IPS DF 4.7 (cell line): ENCODE data around the gene KREMEN2.

Experiments
- DNase-seq: peaks from one replicate; pipeline ENCODE4 v3.0.0-alpha.2; 2013; ENCODE audit warnings: low spot score; ENCODE audit errors: extremely low read depth

Gene KREMEN2

DNA sequence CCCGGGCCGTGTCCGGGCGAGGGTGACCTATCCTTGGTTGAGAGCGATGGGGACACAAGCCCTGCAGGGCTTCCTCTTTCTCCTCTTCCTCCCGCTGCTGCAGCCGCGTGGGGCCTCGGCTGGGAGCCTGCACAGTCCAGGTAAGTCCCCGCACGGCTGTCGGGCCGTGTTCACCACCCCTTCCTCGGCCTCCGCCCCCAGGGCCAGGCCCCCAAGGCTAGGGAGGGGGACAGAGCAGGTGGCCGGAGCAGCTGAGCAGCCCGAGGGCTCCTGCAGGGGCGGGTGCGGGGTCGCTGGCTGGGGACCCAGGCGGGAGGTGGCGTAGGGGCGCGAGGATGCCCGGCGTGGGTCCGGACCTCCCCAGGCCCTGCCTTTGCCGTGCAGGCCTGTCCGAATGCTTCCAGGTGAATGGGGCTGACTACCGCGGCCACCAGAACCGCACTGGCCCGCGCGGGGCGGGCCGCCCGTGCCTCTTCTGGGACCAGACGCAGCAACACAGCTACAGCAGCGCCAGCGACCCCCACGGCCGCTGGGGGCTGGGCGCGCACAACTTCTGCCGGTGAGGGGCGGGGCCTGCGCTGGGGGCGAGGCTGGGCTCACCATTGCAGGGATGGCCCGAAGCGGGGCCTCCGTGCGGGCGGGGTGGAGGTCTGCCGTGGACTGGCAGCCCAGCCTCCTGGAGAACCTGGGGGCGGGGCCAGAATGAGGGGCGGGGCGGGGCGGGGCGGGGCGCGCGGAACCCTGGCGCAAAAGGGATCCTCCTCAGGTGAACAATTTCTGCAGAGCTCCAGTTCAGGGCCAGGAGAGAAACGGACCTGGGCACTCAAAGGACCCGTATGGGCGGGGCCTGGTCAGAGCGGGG, 631 bp downstream of the KREMEN2 start:
- no peak for DNase-seq

DNA sequence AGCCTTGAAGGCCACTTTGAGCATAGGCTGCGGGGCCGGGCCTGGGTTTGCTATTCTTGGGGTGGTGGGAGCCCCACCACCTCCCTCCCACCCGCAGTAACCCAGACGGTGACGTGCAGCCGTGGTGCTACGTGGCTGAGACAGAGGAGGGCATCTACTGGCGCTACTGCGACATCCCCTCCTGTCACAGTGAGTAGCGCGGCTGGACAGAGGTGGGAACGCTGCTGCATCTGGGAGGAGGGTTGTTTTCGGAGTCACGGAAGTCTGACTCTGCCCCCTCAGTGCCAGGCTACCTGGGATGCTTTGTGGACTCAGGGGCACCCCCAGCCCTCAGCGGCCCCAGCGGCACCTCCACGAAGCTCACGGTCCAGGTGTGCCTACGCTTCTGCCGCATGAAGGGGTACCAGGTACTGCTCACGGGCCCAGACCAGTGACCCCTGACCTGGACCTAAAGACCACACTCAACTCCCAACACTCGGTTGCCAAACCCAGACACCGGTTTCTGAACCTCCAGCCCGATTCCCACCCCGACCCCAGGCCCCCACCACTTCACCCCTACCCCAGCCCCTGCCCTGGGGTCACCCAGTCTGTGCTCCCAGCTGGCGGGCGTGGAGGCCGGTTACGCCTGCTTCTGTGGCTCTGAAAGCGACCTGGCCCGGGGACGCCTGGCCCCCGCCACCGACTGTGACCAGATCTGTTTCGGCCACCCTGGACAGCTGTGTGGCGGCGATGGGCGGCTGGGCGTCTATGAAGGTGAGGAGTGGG, 2.1 kb downstream of the KREMEN2 start:
- no peak for DNase-seq

DNA sequence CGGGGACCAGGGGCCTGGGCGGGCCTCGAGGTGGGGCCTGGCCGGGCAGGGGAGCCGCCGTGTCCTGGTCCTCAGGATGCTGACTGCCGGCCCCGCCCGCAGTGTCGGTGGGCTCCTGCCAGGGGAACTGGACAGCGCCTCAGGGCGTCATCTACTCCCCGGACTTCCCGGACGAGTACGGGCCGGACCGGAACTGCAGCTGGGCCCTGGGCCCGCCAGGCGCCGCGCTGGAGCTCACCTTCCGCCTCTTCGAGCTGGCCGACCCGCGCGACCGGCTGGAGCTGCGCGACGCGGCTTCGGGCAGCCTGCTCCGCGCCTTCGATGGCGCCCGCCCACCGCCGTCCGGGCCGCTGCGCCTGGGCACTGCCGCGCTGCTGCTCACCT, 2.7 kb downstream of the KREMEN2 start:
- no peak for DNase-seq

DNA sequence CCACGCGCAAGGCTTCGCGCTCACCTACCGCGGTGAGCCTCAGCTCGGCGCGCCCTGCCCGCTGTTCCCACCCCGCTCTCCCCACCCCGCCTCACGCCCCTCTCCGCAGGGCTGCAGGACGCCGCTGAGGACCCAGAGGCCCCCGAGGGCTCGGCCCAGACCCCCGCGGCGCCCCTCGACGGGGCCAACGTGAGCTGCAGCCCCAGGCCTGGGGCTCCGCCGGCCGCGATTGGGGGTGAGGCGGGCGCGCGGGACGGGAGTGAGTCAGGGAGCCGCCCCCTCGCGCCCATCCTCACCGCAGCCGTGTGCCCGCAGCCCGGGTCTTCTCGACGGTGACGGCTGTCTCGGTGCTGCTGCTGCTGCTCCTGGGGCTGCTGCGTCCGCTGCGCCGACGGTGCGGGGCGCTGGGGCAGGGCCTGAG, 3.1 kb downstream of the KREMEN2 start:
- DNase-seq: no peak

DNA sequence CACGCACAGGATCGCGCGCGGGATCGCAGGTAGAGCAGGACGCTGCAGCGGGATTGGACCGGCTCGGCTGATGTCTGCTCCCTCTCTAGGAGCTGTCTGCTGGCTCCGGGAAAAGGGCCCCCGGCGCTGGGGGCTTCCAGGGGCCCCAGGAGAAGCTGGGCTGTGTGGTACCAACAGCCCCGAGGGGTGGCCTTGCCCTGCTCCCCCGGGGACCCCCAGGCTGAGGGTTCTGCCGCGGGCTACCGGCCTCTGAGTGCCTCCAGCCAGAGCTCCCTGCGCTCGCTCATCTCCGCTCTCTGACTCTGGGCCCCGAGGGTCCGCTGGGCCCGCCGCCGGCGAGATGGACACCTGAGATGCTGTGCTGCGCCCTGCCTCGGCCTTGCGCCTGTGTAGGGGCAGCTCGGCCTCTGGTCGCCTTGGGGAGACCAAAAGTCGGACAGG, 3.7 kb downstream of the KREMEN2 start:
- no peak for DNase-seq

DNA sequence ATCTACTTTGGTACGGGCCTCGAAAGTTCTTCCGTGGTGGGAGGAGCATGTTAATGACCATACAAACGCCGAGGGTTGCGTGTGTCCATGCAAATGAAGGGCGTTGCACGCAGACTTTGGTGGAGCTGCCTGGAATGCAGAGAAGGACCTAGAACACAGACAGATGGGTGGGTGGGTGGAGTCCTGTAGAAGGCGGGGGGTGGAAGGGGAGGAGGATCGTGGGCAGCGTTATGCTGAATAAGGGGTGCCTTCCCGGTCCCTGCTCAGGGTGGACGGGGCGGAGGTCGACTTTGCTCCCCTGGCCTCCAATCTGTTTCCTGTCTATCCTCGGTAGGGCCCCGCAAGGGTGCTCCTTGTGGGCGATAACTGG, 4.3 kb downstream of the KREMEN2 start:
- no peak for DNase-seq

DNA sequence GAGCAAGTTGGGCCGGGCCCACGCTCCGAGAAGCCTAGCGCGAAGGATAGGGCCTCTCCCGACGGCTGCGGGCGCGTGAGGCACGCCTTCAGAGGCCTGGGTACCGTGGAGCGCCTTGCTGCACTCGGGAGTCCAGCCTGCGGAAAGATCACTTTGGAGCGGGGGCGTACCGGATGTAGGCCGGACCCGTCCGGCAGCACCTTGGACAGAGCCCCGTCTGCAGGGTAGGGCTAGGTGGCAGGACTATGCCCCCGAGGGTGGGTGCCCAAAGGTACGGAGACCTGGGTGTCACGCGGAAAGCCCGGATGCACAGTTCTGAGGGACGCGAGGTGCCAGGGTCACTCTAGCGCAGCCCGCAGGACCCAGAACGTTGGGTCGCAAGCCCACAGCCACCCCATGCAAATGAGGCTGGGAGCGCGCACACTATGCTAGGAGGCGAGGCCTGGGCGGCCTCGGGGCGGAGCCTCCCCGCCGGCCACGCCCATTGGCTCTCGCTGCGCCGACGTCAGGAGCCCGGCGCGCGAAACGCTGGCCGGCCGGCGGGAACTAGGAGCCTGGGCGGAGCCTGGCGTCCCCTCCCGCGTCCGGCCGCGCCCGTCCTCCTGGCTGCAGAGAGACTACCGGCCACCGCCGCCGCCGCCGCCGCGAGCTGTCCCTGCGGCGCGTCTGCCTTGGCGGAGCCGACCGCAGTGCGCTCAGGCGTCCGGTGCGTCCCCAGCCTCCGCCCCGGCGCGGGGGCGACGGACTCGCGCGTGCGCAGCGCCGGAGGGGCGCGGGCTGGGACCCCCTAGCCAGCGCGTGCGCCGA, 4.9 kb downstream of the KREMEN2 start, which contains the start of gene PAQR4:
PAQR4 (plus strand) TSS at position 611 of the 807 bp plus-strand sequence. CDS start 327 bp downstream, outside the sequence.
- DNase-seq: no peak

DNA sequence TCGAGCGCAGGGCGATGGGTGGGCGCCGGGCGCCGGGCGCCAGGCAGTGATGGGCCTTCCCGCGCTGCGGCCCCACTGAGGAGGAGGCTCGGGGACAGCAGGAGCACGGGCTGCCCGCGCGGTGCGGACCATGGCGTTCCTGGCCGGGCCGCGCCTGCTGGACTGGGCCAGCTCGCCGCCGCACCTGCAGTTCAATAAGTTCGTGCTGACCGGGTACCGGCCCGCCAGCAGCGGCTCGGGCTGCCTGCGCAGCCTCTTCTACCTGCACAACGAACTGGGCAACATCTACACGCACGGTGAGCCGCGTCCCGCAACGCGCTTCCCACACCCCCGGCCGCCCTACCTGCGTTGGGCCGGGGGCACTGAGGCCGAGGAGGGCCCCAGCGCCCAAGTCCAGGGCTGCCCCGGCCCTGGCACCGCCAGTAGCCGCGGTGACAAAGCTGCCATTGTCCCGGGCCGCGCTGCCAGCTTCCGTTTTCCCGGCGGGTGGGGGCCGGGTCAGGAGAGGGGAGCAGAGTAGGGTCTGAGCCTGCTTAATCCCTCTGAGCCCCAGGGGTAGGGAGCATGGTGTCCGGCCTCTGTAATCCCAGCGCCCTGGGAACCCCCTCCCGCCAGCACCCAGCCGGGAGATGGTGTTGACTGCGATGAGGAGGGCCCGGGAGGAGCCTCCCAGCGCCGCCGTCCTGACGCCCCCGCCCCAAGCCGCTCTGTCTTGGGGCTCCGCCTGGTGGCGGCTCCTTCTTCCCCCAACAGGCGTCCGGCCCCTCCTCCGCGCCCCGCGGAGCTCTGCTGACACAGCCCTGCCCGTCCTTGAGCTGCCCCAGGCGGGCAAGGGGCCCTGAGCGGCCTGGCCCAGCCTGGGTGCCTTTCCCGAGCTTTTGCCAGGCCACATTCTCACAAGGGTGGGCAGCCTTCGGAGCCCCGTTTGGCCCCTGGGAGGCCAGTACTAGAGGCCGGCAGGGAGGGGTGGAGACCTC, 5.8 kb downstream of the KREMEN2 start:
- no peak for DNase-seq

DNA sequence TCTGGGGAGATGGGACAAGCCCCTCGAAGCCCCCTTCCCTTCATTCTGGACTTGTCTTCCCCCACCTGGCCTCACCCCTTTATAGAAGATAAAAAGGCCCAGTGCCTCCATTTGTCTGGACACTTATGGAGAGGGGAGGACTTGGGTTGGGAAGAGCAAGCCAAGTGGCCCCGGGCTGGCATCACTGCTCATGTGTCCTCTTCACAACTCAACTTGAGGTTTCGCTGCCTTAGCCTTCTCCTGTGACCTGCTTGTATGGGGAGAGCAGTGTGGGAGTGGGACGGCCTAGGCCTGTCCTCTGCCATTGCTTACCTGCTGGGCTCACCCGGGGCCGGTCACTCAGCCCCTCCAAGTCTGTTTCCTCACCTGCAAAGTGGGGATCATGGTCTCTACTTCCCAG, 6.5 kb downstream of the KREMEN2 start:
- no peak for DNase-seq

DNA sequence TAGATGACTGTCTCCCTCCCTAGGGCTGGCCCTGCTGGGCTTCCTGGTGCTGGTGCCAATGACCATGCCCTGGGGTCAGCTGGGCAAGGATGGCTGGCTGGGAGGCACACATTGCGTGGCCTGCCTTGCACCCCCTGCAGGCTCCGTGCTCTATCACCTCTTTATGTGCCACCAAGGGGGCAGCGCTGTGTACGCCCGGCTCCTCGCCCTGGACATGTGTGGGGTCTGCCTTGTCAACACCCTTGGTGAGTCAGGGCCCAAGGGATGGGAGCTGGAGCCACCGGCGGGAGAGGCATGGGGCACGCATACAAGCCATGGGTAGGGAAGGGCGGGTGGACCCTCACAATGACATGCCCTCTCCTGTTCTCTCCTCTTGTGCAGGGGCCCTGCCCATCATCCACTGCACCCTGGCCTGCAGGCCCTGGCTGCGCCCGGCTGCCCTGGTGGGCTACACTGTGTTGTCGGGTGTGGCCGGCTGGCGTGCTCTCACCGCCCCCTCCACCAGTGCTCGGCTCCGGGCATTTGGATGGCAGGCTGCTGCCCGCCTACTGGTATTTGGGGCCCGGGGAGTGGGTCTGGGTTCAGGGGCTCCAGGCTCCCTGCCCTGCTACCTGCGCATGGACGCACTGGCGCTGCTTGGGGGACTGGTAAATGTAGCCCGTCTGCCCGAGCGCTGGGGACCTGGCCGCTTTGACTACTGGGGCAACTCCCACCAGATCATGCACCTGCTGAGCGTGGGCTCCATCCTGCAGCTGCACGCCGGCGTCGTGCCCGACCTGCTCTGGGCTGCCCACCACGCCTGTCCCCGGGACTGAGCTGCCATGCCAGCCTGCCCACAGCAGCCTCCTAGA, 7.3 kb downstream of the KREMEN2 start:
- no peak for DNase-seq

DNA sequence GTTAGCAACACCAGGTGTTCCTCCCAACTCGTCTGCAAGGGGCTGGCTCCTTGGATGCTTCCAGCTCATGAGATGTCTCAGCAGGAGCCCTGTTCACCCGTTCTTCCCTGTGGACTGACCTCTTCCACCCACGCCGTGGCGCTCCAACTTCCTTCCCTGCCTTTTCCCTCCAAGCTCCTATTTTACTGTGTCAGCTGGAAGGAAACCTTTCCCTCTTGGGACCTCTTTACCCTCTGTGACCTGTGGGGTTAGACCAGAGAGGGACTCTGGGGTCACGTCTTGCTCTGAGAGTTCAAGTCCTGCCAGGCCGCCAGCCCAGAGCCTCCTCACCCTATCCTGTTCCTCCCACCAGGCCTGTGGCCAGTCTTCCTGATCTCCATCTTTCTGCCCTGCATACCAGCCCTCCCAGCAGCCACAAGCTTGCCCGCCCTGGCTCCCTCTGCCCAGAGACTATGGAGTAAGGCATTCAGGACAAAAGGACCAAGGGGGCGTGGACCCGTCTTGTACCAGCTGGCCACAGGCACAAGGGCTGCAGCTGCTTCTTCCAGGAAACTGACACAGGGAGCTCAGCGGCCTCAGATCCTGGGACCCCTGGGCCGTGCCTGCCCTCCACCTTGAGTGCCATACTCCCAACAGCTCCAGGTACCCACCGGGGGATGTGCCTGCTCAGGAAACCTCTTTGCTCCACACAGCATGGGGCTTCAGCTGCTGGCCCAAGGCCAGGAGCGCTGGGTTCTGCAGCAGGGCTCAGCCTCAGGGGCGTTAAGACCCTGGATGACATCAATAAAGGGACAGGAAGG, 8.1 kb downstream of the KREMEN2 start:
- DNase-seq: no peak

DNA sequence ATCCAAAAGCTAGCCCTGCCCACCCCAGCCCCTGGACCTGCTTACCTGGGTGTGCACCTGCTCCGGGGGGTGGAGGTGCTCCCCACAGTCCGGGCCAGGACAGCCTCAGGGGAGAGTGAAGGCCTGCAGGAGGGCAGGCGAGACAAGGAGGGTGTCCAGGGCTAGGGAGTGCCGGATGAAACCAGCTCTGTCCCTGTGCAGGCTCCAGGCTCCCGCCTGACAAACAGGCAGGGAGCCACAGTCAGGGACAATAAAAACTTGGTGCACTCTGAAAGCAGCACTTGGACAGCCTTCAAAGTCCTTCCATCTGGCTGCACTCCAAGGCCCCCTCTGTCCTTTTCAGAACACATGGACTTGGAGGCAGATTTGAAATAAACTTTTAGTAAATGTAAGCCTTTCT, 9.0 kb downstream of the KREMEN2 start:
- no peak for DNase-seq

DNA sequence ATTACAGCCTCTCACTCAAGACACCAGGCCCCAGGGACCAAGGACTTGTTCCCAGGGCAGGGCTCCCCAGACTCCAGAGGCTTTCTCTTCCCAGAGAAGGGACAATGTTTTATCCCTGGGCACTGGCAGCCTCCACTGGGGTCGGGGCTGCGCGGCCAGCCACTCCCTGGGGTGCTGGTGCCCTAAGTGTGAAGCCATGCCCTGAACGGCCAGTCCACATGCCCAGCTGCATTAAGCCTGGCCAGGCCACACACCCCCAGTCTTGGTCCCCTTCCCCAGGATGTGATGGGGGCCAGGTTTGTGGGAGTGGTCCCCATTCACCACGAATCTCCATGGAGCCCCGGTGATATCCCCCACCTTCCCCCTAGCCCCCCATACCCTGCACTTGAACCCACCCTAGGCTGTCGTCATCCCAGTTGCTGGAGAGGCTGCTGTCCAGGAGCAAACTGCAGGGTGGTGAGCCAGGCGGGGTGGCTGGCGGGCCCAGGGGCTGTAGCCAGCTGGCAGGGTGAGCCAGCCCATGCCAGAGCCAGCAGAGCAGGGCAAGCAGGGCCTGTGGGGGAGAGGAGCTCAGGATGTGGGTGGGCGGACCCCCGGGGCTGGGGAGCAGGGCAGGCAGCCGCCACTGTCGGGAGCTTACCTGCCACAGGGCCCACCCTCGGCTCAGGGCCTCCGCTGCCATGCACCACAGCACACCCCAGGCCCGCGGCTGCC, 9.7 kb downstream of the KREMEN2 start:
- no peak for DNase-seq

DNA sequence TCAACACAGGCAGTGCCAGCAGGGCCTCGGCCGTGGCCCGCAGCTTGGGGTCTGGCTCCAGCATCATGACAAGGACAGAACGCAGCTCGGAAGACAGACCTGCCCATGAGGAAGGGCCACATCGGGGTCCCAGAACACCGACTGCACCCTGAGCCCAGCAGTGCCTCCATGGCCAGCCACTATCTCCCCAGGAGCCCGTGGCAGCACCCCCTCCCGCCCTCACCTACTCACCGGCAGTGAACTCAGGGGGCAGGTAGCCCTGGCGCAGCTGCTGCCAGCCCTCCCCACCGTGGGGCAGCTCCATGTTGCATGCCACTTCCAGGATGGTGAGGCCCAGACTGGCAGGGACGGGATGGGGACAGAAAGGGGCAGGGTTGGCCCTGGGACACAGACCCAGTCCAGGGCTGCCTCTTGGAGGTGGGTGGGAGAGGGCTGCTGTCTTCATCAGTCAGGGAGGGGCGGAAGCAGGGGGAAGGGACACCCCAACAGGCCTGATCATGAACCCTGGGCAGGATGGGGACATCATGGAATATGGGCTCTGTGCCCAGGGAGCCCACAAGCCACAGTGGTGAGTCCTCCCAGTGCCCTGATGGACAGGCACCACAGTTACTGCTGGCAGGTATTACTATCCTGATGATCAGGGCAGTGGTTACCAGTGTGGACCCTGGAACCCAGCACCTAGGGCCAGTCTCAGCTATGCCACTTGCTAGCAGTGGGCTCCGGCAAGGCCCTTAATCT, 10.4 kb downstream of the KREMEN2 start:
- DNase-seq: no peak

DNA sequence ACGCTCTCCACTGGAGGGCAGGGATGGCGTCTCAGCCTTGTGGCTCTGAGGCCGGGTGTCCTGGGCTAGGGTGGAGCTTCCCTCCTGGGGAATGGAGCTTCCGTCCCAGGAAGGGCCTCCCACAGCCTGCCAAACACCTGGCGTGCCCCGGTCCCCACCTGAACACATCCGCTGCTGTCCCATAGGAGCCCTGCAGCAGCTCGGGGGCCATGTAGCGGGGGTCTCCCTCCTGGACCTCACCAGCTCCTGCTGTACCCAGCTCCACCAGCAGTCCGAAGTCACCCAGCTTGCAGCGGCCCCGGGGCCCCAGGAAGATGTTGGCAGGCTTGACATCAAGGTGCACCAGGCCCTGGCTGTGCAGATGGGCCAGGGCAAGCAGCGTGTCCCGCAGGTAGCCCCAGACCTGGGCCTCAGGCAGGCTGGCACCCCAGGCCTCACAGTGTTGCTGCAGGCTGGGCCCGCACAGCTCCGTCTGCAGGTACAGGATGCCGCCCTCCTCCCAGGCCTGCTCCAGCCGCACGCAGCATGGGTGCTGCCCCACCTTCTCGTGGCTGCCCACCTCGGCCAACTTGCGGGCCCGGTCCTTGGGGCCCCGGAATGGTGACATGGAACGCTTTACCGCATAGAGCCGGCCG, 11.2 kb downstream of the KREMEN2 start:
- no peak for DNase-seq

DNA sequence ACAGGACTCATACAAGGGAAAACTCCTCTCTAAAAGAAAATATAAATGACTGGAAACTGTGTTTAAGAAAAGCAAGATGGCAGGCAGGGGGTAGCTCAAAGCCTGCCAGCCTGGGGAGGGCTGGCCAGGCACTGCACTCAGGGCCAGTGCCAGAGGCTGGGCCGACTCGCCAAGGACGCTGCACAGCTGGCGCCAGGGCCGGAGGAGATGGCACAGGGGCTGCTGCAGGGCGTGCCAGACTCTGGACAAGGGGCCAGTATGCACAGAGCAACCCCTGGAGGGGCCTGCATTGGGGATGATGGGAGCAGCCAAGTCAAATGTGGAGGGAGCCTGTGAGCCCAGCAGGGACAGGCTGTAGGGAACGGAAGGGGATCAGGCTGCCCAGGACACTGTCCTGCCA, 12.1 kb downstream of the KREMEN2 start:
- no peak for DNase-seq

DNA sequence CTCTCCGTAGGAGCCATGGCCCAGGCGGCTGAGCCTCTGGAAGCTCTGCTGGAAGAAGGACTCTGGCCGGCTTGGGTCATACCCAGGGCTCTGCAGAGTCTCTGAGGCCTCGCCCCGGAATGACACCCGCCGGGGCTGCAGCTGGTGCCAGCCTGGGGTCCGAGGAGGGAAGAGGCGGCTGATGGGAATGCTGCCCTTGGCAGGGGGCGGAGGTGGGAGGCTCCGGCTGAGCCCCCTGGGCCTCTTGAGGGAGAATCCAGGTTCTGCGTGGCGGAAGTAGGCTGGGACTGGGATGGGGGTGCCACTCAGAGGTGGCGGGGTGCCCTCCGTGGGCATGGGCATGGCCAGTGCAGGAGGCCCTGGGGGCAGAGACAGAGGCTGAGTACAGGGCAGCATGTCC, 12.6 kb downstream of the KREMEN2 start:
- no peak for DNase-seq
